ENCODE results near the gene MYLK.
"Not testable (repeated sequence)": the region's sequence is repeated elsewhere in the genome, so short reads cannot be mapped to it uniquely, and the experiment has no call there.

Gene MYLK

DNA sequence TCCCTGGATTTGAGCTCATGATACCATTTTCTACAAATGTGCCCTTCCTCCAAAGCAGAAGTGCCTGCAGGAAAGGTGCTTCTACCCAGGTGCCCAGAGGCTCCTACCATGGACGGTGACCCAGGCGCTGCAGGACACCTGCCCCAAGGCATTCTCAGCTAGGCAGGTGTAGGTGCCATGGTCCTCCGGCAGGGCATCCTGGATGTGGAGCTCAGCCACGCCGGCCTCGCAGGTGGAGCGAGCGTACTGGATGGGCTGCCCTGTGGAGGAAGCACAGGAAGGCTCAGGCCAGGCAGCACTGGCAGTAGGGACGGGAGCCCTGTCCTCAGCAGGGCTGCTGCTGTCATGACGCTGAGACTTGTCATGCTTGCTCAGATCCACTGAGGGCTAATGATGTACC is 162.1 kb downstream of the MYLK start:
- no peak for DNase-seq (ENCODE audit: low read depth)

DNA sequence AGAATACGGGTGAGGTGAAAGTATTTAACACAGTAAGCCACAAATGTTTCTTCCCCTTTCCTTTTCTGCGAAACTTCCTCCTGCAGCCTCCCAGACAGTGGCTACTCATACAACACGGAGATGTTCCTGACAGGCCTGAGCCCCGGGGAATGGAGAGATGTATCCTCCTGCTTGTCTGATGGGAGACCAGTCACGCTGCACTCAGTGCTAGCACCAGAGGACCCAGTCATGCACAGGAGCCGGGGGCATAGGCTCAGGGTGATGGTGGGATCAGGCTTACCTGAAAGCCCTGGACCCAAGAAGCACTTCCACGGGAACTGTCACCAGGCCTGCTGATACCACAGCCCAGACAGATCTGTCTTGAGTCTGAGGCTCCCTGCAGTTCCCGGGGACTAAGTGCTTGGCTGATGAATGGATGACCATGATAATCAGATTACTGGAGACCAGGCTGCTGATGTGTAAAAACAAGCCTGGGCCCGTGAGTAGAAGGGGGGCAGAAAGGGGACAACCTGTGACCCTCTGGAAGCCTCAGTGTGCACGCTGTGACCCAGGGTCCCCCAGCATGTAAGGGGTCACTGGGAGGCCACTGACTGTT is 162.9 kb downstream of the MYLK start:
- not testable (repeated sequence) for DNase-seq (ENCODE audit: low read depth)

DNA sequence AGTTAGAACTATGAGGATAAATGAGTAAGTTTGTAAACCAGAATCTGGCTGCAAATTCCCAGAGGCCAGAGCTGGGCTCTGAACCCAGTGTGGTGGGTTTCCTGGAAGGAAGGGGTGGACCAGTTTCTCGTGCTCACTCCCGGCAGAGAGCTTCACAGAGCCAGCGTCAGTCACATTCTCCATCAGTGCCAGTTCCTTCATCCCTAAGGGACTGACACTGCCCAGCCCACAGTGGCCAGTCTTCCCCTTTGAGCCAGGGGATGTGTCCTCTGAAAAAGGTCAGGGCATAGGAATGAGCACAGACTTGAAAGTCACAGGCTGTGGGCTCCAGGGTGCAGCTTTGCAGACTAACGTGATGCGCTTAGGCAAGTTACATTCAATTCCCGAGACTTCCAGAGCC is 163.5 kb downstream of the MYLK start:
- DNase-seq (ENCODE audit: low read depth): no peak

DNA sequence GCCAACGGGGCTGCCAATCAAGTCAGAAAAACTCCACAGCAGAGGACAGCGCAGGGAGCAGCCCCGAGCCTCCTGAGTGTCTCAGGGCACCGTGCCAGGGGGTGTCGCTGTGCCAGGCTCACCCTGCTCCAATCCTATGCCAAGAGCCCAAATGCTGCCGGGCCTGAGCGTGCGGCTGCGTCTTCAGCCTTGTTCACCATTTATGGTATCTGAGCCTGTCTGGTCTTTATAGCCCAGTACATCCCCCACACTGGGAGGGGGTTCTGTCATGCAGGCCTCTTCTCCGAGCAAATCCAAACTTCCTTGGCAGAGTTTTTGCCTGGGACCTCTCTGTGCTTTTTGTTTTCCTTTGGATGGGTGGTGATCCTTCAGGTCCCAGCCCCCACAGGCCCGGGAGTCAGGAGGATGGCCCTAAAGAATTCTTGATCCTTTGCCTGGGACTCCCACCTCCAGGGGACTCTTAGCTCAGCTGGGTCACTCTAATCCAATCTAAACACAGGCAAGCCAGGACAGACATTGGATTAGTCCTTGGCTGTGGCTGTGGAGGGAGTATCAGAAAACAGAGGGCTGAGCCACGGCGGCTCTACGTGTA is 164.2 kb downstream of the MYLK start:
- DNase-seq (ENCODE audit: low read depth): no peak

DNA sequence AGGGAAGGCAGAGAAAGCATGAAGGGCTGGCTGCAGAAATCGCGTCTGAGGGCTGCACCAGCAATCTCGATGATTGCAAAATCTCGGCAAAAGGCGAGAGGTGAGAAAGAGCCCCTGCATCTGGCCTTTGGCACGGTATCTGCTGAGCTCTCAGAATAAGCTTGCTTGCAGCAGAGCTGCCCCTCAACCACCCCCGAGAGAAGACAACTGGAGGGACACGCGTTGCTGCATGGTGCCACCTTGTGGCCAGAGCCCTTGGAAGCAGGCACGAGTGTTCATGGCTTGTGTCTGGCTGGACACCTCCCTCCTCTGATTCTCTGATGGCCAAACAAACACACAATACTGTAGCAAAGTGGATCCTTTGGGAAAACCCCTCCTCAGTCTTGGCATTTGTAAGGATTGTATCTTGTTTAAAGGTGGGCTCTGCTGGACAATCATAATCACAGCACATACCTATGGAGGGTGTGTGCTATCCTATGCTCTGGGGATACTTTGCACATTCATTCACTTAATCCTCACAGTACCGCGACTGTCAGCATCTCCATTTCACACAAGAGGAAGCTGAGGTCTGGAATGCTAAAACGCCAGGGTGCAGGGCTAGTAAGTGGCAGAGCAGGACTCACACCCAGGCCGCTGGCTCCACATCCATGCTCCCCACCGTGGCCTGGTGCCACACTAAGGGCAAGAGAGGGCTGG is 164.9 kb downstream of the MYLK start:
- DNase-seq (ENCODE audit: low read depth): peak; percentile 84

DNA sequence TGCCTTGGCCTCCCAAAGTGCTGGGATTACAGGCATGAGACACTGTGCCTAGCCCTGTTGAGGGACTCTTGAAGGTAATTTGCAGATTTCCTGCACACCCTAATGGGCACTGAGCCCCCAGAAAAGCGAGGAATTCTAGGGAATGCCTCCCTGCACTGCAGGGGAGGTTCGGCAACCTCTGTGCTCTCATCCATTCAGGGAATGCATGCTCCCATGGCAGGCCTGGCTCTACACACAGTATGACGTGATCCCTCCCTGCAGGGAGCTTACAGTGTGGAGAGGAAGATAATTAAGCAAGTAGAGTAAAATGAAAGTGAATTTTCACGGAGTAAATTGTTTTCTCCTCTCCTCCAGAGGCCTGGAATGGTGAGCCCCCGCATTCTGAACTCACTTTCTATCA is 166.0 kb downstream of the MYLK start:
- no peak for DNase-seq (ENCODE audit: low read depth)

DNA sequence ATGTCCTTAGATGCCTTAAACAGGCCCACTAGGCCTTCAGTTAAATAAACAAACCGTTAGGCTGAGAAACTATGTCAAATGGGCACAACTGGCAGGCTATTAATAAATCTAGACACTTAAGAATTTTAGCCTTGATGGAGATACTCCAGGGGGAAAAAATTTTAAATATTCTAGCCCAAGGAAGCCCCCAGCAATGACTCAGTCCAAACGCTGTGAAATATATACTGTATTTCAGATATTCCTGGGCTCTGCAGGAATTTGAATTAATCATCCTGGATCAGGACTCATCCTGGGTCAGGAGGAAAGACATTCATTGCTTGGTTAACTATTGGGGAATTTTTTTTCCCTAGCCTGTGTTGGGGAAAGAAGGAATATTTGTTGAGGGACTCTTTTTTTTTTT is 166.7 kb downstream of the MYLK start:
- DNase-seq (ENCODE audit: low read depth): peak; percentile 96

DNA sequence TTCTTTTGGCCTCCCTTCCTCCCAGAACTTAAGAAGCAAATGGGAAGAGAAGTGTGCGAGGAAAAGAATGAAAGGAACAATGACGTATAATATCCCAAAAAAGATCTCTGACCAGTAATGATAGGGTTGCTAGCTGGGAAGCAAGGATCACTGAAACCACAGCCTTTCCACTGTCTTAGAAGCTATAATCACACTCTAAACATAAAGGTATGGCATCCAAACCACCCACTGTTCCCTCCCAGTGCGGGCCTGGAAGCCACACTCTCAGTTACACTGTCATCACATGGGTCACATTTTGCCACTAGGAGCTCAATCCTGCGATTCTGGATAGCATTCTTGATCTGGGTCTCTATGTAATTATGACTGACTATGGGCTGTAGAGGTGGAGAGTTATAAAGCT is 167.7 kb downstream of the MYLK start:
- DNase-seq (ENCODE audit: low read depth): no peak

DNA sequence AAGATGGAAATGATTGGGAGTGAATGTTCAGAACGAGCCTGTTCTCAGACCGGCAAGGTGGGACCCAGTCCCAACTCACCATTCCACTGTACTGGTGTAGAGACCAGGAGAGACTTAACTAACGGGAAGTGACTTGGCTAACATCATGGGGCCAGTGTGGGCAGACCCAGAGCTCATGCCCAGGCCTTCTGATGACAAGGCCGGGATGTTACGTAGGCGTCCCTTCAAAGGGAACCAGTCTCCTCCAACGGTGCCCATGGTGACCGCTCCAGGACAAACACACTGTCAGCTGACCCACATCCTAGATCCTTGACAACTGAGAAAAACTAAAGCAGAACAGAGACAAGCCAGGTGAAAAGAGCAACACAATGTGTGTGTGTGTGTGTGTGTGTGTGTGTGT is 170.9 kb downstream of the MYLK start:
- DNase-seq (ENCODE audit: low read depth): no peak

DNA sequence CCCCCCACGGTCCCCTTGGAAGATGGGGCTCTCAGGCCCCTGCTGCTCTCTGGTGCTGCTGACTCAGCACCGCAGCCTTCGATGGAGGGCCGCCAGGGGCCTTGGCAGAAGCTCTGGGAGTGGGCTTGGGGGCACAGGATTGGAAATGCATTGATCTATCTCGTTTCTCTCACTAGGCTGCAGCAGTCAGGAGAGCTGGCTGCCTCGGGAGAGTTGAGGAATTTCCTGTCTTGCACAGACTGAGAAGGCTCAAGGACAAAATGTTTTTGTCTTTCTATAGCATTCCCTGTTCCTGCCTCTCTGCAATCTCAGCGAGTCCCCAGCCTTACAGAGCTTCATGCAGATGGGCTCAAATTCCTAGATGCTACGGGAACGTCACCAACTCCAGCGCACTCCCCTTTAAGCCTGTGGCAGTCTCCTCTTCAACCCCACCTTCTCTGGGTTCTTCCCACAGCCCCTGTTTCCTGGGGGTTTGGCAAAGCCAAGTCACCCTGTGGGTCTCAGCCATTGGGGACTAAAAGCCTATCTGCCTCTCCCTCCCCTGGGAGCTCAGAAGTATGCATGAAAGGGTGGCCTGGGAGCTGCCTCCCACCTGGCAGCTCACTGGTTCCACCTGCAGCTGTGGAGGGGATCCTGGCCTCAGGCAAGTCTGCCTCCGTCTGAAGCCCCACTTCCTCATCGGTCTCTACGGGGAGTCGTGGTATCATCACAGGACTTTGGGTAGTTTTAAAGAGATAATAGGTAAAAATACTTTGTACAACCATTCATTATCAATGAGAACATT is 171.9 kb downstream of the MYLK start:
- DNase-seq (ENCODE audit: low read depth): peak; percentile 41

DNA sequence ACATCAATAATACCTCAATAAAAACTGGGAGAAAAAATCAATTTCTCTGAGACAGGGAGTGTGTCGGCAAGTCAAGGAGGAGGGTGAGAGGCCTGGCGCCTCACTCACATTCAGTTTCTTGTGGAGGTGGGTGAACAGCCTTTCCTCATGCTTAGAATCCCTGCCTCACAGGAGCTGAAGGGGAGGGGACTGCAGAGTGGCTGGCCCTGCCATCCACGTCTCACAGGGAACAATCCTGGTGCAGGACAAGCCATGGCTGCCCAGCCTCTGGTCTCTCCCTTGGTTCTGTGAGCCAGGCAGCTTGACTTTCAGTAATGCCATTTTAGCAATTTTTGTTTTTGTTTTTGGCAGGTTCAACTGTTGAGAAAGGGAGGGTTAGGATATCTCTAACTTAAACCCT is 172.8 kb downstream of the MYLK start:
- no peak for DNase-seq (ENCODE audit: low read depth)

DNA sequence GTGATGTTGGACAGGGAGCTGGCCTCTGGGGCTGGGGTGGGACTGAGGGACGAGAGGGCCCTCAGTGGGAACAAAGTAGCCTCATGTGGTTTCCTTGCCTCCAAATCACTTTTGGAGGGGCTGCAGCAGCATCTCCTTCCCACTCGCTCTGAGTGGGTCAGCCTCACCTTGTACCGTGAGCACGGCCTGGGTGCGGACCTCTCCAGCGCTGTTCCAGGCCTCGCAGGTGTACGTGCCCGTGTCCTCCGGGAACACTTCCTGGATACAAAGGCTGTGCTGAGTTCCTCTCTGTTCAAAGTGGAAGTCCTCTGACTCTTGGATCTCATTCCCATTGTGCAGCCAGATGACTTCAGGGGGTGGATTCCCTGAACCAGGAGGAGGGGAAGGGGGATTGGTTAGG is 175.6 kb downstream of the MYLK start:
- no peak for DNase-seq (ENCODE audit: low read depth)

DNA sequence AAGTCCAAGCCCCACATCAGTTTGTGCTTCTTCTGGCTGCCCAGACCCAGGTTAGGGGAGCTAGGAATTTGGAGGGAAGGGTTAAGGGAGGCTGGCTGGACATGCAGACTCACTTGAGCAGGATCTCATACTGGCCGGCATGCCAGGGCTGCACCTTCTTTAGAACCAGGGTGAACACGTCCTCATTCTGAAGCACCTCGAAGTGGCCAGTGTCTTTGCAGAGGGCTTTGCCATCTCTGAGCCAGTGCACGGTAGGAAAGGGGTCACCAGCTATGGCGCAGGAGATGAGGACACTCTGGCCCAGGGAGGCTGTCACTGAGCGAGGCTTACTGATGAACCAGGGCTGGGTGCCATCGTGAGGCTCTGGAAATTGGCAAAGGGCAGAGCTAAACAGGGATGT is 176.5 kb downstream of the MYLK start:
- DNase-seq (ENCODE audit: low read depth): not testable (repeated sequence)

DNA sequence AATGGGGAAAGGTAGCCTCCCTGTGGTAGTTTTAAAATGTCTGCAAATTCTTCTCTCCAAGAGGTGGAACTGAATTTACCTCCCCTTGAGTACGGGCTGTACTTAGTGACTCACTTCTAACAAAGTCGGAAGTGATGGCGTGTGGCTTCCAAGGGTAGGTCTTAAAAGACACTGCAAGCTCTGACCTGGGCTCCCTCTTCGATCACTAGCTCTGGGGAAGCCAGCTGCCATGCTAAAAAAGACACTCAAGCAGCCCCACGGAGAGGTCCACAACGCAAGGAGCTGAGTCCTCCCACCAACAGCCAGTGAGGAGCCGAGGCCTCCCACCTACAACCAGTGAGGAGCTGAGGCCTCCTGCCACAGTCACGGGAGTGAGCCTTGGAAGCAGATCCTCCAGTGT is 177.3 kb downstream of the MYLK start:
- DNase-seq (ENCODE audit: low read depth): no peak

DNA sequence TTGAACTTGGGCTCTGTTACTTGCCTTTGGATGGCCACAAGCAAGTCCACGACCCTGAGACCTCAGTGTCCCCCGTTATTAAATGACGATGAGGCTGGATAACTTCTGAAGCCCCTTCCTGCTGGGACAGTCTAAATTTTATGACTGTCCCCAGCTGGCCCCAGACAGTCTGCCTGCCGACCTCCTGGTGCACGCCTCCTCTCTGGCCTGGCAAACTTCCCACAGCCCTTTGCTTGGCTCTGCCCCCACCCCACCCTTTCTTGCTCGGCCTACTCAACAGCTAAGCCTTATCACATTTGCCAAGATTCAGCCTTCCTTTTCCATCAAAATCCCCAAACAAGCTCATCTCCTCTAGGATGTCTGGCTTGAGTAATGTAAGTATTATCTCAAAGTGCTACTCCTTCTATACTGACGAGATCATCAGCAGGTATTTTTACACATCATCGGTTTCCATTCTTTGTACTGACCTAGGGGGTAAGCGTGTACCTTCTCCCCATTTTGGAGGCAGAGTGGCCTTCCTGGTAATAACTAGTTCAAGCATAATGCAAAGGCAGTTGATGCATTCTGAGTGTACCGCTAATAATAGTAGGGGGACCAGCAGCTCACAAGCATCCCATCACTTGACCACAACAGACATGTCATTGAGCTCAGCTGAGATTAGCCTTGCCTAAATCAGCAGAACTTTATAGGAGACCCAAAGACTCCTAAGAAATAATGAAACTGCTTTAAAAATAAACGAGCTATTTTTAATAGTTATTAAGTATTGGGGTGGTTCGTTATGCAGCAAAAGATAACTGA is 178.4 kb downstream of the MYLK start:
- no peak for DNase-seq (ENCODE audit: low read depth)

DNA sequence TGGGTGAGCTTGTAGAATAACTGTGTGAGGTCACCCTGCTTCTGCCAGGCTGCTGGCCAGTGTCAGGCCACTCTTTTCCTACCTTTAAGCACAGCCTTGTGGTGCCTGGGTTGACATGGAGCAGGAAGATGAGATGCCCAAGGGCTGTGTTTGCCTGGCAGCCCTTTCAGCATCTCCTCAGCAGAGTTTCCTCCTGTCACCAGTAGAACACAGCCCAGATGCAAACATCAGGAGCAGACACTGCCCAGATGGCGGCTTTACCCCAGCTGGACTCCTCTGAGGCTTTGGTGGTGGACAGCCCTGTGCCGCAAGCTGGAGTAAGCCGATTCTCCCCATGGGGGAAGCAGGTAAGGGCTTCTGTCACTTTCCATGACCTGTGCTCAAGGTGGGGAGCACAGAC is 180.5 kb downstream of the MYLK start:
- not testable (repeated sequence) for DNase-seq (ENCODE audit: low read depth)

DNA sequence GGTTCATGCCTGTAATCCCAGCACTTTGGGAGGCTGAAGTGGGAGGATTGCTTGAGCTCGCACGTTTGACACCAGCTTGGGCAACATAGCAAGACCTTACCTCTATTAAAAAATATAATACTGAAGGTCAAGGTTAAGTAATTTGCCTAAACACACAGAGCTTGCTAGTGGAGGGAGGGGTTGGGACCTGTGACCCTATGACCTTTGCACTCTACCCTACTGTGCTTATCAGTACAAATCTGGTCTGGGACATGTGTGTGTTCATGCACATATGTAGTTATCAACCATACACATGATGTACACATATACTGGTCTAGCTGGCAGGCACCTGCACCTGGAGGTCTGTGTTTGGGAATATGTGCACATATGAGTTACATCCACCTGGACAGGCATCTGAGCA is 181.4 kb downstream of the MYLK start:
- DNase-seq (ENCODE audit: low read depth): no peak

DNA sequence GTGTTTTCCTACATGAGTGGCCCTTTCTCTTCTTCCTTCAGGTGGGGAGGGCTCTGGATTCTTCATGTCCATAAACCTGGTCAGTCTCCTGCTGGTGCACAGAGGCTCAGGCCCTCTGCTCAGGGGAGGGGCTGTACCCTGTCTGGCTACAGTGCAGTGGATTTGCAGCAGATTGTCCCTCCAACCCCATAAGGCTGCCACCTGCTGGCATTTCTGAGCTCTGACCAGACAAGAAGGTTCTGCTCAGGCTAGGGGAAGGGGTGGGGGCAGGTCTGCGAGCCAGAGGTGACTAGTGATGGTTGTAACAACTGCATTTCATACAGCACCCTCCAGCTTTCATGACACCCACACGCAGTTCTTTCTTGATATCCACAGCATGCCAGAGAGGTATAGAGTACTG is 182.1 kb downstream of the MYLK start:
- peak; percentile 80 for DNase-seq (ENCODE audit: low read depth)

DNA sequence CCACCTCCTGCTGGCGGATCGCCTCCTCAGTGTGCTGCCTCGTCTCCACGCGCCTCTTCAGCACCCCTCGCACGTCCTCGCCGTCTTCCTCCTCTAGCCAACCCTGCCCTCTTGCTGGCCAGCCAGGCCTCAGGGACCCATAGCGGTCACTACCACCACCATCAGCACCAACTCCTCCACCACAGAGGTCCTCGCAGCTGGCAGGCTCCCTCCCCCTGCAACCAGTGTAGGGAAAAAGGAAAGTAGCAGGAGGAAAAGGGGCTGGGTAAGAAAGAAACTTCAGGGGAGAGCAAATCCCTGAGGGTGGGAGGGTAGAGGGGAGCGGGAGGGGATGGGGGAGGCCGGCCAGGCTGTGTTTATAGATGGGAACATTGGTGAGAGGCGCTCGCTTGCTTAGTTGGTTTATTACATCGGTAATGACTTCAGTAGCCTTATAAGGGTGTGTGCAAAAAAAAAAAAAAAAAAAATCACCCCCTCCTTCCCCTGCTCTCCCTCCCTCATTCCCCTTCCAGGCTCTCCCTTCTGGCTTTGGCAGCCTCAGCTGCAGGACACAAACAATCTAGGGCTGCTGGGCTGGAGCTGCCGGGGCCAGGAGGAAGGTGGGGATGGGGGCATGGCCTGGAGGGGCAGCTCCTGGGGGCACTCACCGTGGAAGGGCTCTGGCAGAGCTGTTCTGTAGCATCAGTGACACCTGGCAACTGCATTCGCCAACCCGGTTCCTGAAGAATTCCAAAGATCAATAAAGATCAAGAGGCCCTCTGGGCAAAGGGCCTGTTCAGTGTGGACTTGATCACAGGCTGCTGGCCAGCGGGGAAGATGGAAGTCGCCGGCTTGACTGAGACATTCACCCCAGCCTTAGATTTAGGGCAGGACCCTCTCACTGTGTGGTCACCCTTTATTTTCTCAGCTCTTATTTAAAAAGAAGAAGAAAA is 183.1 kb downstream of the MYLK start:
- no peak for DNase-seq (ENCODE audit: low read depth)

DNA sequence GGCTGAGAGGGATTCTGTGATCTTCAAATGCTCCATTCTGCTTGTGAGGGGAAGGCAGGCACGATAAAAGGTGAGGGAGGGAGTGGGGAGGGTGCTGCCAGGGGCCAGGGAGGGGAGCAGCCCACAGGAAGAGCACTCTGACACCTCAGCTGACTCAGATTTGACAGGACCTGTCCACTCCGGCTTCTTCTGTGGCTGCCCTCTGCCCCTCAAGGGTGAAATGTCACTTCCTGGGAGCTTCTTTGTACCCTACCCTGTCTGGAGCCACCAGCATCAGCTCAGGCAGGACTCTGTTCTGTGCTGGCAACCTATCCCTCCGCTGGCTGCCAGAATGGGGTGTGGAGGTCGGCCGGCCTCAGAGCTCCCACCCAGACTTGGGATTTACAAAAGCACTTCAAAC is 185.3 kb downstream of the MYLK start:
- DNase-seq (ENCODE audit: low read depth): no peak

DNA sequence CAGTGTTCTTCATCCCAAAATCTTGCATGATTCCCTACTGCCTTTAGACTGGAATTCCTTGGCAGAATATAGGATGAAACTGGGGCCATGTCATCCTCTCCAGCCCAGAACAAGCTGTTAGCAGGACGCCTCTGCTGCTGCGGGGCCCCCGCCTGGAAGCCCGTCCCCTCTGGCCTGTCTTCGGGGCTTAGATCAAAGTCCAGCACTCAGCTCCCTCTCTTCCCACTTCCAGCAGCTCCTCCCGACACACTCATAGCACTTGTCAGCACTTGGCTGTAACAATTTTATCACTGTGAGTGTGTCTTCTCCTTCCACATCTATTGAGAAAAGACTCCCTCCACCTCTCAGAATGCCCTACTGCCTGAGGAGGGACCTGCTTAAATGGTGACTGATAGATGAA is 187.3 kb downstream of the MYLK start:
- no peak for DNase-seq (ENCODE audit: low read depth)

All from EH (cell line).